Osteoblast (primary cell): ENCODE data around the gene CLTCL1. TPM values are rescaled to one million over a fixed set of nuclear protein-coding genes. Genes with fewer than 3 reads are reported as not detected.

Experiments
- DNase-seq: peaks from one replicate; pipeline ENCODE4 v3.0.0; 2011; ENCODE audit warnings: low spot score, mixed read lengths; ENCODE audit not compliant: insufficient read length; ENCODE audit errors: missing footprints
- H2AFZ ChIP-seq: 2 replicates; pipeline ENCODE4 v1.6.0; 2011; ENCODE audit warnings: mild to moderate bottlenecking, low read length
- H3K27ac ChIP-seq: 2 replicates; pipeline ENCODE4 v1.5.1; 2011; ENCODE audit warnings: mild to moderate bottlenecking, low read depth, low read length, moderate library complexity
- H3K27me3 ChIP-seq: 2 replicates; pipeline ENCODE4 v1.6.0; 2012; ENCODE audit warnings: mild to moderate bottlenecking, control low read depth, inconsistent platforms, low read length, moderate library complexity; ENCODE audit not compliant: insufficient read depth
- H3K36me3 ChIP-seq: 2 replicates; pipeline ENCODE4 v1.5.1; 2011; ENCODE audit warnings: mild to moderate bottlenecking, low read length, control low read depth, moderate library complexity; ENCODE audit not compliant: insufficient read depth
- H3K4me1 ChIP-seq: 2 replicates; pipeline ENCODE4 v1.5.1; 2011; ENCODE audit warnings: mild to moderate bottlenecking, low read length, control low read depth, moderate library complexity; ENCODE audit not compliant: insufficient read depth
- H3K4me2 ChIP-seq: 2 replicates; pipeline ENCODE4 v1.6.0; 2011; ENCODE audit warnings: mild to moderate bottlenecking, low read length; ENCODE audit not compliant: insufficient read depth
- H3K4me3 ChIP-seq: fragments of 200-600 bp; sonication (generic); 3 replicates; pipeline ENCODE4 v1.5.1; 2012; ENCODE audit warnings: mild to moderate bottlenecking, low read length, inconsistent platforms; ENCODE audit not compliant: insufficient read depth
- H3K79me2 ChIP-seq: 2 replicates; pipeline ENCODE4 v1.6.0; 2012; ENCODE audit warnings: mild to moderate bottlenecking, low read length, control low read depth, inconsistent platforms; ENCODE audit not compliant: insufficient read depth
- H3K9me3 ChIP-seq: 2 replicates; pipeline ENCODE4 v1.5.1; 2011; ENCODE audit warnings: low read depth, low read length, control low read depth
- H4K20me1 ChIP-seq: 2 replicates; pipeline ENCODE4 v1.6.0; 2012; ENCODE audit warnings: mild to moderate bottlenecking, low read length, control low read depth; ENCODE audit not compliant: insufficient read depth
- CTCF ChIP-seq: IDR thresholded peaks from 2 replicates; pipeline ENCODE4 v1.5.1; 2011; ENCODE audit warnings: mild to moderate bottlenecking, low read depth, low read length, moderate library complexity; ENCODE audit errors: extremely low read depth
- total RNA-seq: library from RNA; depleted of rRNA; stranded (reverse); fragments of >200 nt; gene quantifications from 2 replicates; pipeline ENCODE4 v1.2.3, GENCODE V29; 2012

CLTCL1 gene
- total RNA-seq, 1 donor, result 29.7 TPM

GRCh38 chr22:19197997-19198865 lies 93.3 kb downstream of the CLTCL1 start:
- Histone ChIP-seq H3K4me2 (no peak overlapping the region), H2AFZ (no peak overlapping the region), H3K36me3 (no peaks in the 10 kb centered on the region), H3K27me3 (no peaks in the 10 kb centered on the region), H3K4me3 (no peak overlapping the region), H3K27ac (no peak overlapping the region), H3K9me3 (no peaks in the 10 kb centered on the region), H4K20me1 (no peaks in the 10 kb centered on the region), H3K79me2 (no peaks in the 10 kb centered on the region), H3K4me1 (no peaks in the 10 kb centered on the region)
- TF ChIP-seq CTCF, result no peak
- peak; percentile 62 for DNase-seq

DNA sequence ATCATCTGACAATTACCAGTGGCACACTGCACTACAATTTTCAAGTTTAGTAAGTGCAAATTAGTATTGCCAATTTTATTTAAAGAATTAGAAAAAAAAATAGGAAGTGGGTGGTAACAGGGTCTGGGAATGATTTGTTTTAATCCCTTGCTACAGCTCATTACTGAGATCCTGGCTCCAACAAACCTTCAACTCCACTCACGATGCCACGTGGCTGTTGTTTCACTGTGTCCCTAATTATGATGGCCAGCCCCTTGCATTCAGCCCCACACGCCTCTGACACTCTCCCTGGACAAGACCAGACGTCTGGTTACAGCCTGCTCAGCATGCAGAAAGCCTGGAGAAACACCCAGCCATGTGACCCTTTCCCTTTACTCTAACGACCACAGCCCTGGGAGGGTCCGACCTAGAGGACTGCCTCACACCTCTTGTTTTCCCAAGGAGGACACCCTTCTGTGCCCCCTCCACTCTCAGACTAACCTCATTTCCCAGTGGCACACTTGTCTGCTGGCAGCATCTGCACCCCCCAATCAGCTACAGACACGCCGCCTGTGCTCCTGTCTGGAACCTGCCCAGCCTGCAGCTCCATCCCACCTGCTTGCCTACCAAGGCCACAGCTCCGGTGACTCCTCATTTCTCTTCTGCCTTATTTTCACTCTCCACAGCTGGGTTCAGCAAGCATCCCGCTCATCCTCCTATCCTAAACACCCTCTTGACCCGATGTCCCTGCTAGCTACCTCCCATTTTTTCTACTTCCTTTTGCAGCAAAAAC lies 94.5 kb downstream of the CLTCL1 start:
- Histone ChIP-seq H2AFZ (no peak overlapping the region), H3K4me1 (no peaks in the 10 kb centered on the region), H3K27ac (no peak overlapping the region), H3K79me2 (no peaks in the 10 kb centered on the region), H4K20me1 (no peaks in the 10 kb centered on the region), H3K27me3 (no peaks in the 10 kb centered on the region), H3K36me3 (no peaks in the 10 kb centered on the region), H3K4me2 (no peak overlapping the region), H3K9me3 (no peaks in the 10 kb centered on the region), H3K4me3 (no peak overlapping the region)
- peak; percentile 60 for DNase-seq
- TF ChIP-seq CTCF, result no peak

GRCh38 chr22:19195796-19196731 lies 95.5 kb downstream of the CLTCL1 start:
- TF ChIP-seq CTCF, result no peak
- H3K4me3 ChIP-seq, result no peak overlapping the region
- H2AFZ ChIP-seq, result no peak overlapping the region
- H3K4me1 ChIP-seq, result no peaks in the 10 kb centered on the region
- H3K79me2 ChIP-seq, result no peaks in the 10 kb centered on the region
- H3K27ac ChIP-seq, result no peak overlapping the region
- H3K4me2 ChIP-seq, result no peak overlapping the region
- no peaks in the 10 kb centered on the region for H4K20me1 ChIP-seq
- no peaks in the 10 kb centered on the region for H3K9me3 ChIP-seq
- no peaks in the 10 kb centered on the region for H3K36me3 ChIP-seq
- H3K27me3 ChIP-seq, result no peaks in the 10 kb centered on the region
- peak; percentile 49 for DNase-seq
